Neural crest cell (in vitro differentiated cells): ENCODE measurements around the gene AKR1B1. TPM values are rescaled to one million over a fixed set of nuclear protein-coding genes. Genes with fewer than 3 reads are reported as not detected.

Experiments
- DNase-seq: peaks from one replicate; pipeline ENCODE4 v3.0.0; 2021; ENCODE audit warnings: low read depth, mixed read lengths, low spot score
- H3K27ac Mint-ChIP-seq: one replicate; pipeline ENCODE4 v1.8.0; 2021; ENCODE audit warnings: mild to moderate bottlenecking, mixed read lengths; ENCODE audit not compliant: unreplicated experiment
- H3K27me3 Mint-ChIP-seq: 2 replicates; pipeline ENCODE4 v1.8.0; 2021; ENCODE audit warnings: low read depth, mild to moderate bottlenecking, mixed read lengths
- H3K36me3 Mint-ChIP-seq: 2 replicates; pipeline ENCODE4 v1.8.0; 2021; ENCODE audit warnings: low read depth, mild to moderate bottlenecking, mixed read lengths
- H3K4me1 Mint-ChIP-seq: 2 replicates; pipeline ENCODE4 v1.8.0; 2021; ENCODE audit warnings: mixed read lengths
- H3K4me3 Mint-ChIP-seq: one replicate; pipeline ENCODE4 v1.8.0; 2021; ENCODE audit warnings: mild to moderate bottlenecking, mixed read lengths
- H3K9me3 Mint-ChIP-seq: 2 replicates; pipeline ENCODE4 v1.8.0; 2021; ENCODE audit warnings: mixed read lengths
- CTCF ChIP-seq: fragments of 200-600 bp; sonication (generic); conservative IDR thresholded peaks from 2 replicates; pipeline ENCODE4 v1.5.0; 2021; ENCODE audit warnings: antibody characterized with exemption, mild to moderate bottlenecking
- total RNA-seq: library from RNA; stranded (reverse); gene quantifications from 2 replicates; pipeline ENCODE4 v1.2.1, GENCODE V29; 2021

The AKR1B1 gene
- total RNA-seq, 1 donor from 2014 or later = 204 TPM

- no peak overlapping the region for H3K4me3 Mint-ChIP-seq
- H3K27ac Mint-ChIP-seq = no peak overlapping the region
- H3K36me3 Mint-ChIP-seq = no peaks in the 10 kb centered on the region
- no peaks in the 10 kb centered on the region for H3K27me3 Mint-ChIP-seq
- H3K9me3 Mint-ChIP-seq = peaks cover 5% of the 10 kb centered on the region
- DNase-seq = peak; percentile 40
- H3K4me1 Mint-ChIP-seq = peaks cover 9% of the 10 kb centered on the region
- TF ChIP-seq CTCF = peak; percentile 77
These were observed 38.3 kb downstream of the AKR1B1 start for GRCh38 chr7:134420424-134421125.

GRCh38 chr7:134419875-134420274 is 39.0 kb downstream of the AKR1B1 start:
- H3K4me1 Mint-ChIP-seq = peaks cover 9% of the 10 kb centered on the region

GRCh38 chr7:134419085-134419484 is 39.8 kb downstream of the AKR1B1 start:
- H3K27me3 Mint-ChIP-seq = no peaks in the 10 kb centered on the region
- H3K4me1 Mint-ChIP-seq = peaks cover 9% of the 10 kb centered on the region
- H3K27ac Mint-ChIP-seq = no peak overlapping the region
- H3K36me3 Mint-ChIP-seq = peaks cover 3% of the 10 kb centered on the region
- H3K4me3 Mint-ChIP-seq = no peak overlapping the region
- H3K9me3 Mint-ChIP-seq = peaks cover 6% of the 10 kb centered on the region
- TF ChIP-seq CTCF = no peak
- no peak for DNase-seq

More at GRCh38 chr7:134419875-134420274, 39.0 kb downstream of the AKR1B1 start:
- H3K27me3 Mint-ChIP-seq = no peaks in the 10 kb centered on the region
- H3K27ac Mint-ChIP-seq = no peak overlapping the region
- no peak overlapping the region for H3K4me3 Mint-ChIP-seq
- peaks cover 3% of the 10 kb centered on the region for H3K9me3 Mint-ChIP-seq
- no peak for TF ChIP-seq CTCF
- DNase-seq = no peak
- no peaks in the 10 kb centered on the region for H3K36me3 Mint-ChIP-seq

GRCh38 chr7:134415700-134416099 is 43.2 kb downstream of the AKR1B1 start:
- Mint-ChIP-seq H3K27me3 (no peaks in the 10 kb centered on the region), H3K36me3 (peaks cover 3% of the 10 kb centered on the region), H3K27ac (no peak overlapping the region), H3K4me1 (peaks cover 7% of the 10 kb centered on the region), H3K4me3 (no peak overlapping the region), H3K9me3 (peaks cover 9% of the 10 kb centered on the region)
- DNase-seq = no peak
- no peak for TF ChIP-seq CTCF

GRCh38 chr7:134414109-134414508 is 44.8 kb downstream of the AKR1B1 start:
- DNase-seq = no peak
- H3K4me1 Mint-ChIP-seq = no peaks in the 10 kb centered on the region
- peaks cover 6% of the 10 kb centered on the region for H3K9me3 Mint-ChIP-seq
- H3K4me3 Mint-ChIP-seq = no peak overlapping the region
- peaks cover 3% of the 10 kb centered on the region for H3K36me3 Mint-ChIP-seq
- H3K27ac Mint-ChIP-seq = no peak overlapping the region
- no peaks in the 10 kb centered on the region for H3K27me3 Mint-ChIP-seq
- no peak for TF ChIP-seq CTCF
